SU-DHL-6 (cell line): ENCODE measurements around the gene TCL1A.
A peak's percentile ranks its signal among the peaks of the same experiment; 100 is the strongest.

Experiments
- H2AFZ ChIP-seq: fragments of 200-600 bp; sonication (generic); 2 replicates; pipeline ENCODE4 v1.6.1; 2014; ENCODE audit warnings: low read depth, mild to moderate bottlenecking, moderate library complexity, mixed read lengths, antibody characterized with exemption, low read length; ENCODE audit not compliant: severe bottlenecking
- H3F3A ChIP-seq: fragments of 200-600 bp; shearing (Covaris generic); 2 replicates; pipeline ENCODE4 v1.6.0; 2016; ENCODE audit warnings: antibody characterized with exemption, mild to moderate bottlenecking; ENCODE audit not compliant: insufficient read depth
- H3K27ac ChIP-seq: fragments of 200-600 bp; sonication (generic); 2 replicates; pipeline ENCODE4 v1.5.1; 2016; ENCODE audit warnings: low read depth, mild to moderate bottlenecking, low read length, moderate library complexity, mixed read lengths
- H3K27me3 ChIP-seq: fragments of 200-600 bp; sonication (generic), shearing (Covaris generic); 2 replicates; pipeline ENCODE4 v1.6.0; 2014; ENCODE audit warnings: mild to moderate bottlenecking, low read length
- H3K36me3 ChIP-seq: fragments of 200-600 bp; sonication (generic); 2 replicates; pipeline ENCODE4 v1.6.1; 2014; ENCODE audit warnings: mild to moderate bottlenecking, low read length, mixed read lengths
- H3K4me2 ChIP-seq: fragments of 300-600, 200-600 bp; shearing (Covaris generic), sonication (generic); 2 replicates; pipeline ENCODE4 v1.6.0; 2014; ENCODE audit warnings: low read length, low read depth, mild to moderate bottlenecking; ENCODE audit not compliant: poor library complexity, severe bottlenecking
- H3K4me3 ChIP-seq: fragments of 200-600 bp; sonication (generic); 2 replicates; pipeline ENCODE4 v1.5.1; 2014; ENCODE audit warnings: antibody characterized with exemption, low read length, mild to moderate bottlenecking, mixed read lengths; ENCODE audit not compliant: insufficient read depth, poor library complexity, severe bottlenecking
- H3K79me2 ChIP-seq: fragments of 200-600 bp; sonication (generic); 2 replicates; pipeline ENCODE4 v1.6.1; 2014; ENCODE audit warnings: mild to moderate bottlenecking, low read length, moderate library complexity; ENCODE audit not compliant: insufficient read depth
- H3K9ac ChIP-seq: fragments of 200-600 bp; sonication (generic); 2 replicates; pipeline ENCODE4 v1.7.0; 2014; ENCODE audit warnings: mild to moderate bottlenecking, low read length
- H3K9me2 ChIP-seq: fragments of 200-600 bp; sonication (generic); replicated peaks from 2 replicates; pipeline ENCODE4 v1.6.1; 2014; ENCODE audit warnings: low read length; ENCODE audit not compliant: insufficient read depth
- H3K9me3 ChIP-seq: fragments of 200-600 bp; sonication (generic); 2 replicates; pipeline ENCODE4 v1.6.1; 2014; ENCODE audit warnings: low read length, mixed read lengths; ENCODE audit not compliant: insufficient read depth
- H4K20me1 ChIP-seq: fragments of 200-600 bp; sonication (generic); 2 replicates; pipeline ENCODE4 v1.6.1; 2014; ENCODE audit warnings: low read depth, mild to moderate bottlenecking, antibody characterized with exemption, low read length, moderate library complexity, mixed read lengths
- CTCF ChIP-seq: fragments of 200-600 bp; sonication (generic); IDR thresholded peaks from one replicate; pipeline ENCODE4 v1.5.1; 2017; ENCODE audit warnings: antibody characterized with exemption, mild to moderate bottlenecking, low read length, moderate library complexity; ENCODE audit not compliant: insufficient read depth, poor library complexity, severe bottlenecking
- EZH2phosphoT487 ChIP-seq: fragments of 200-600 bp; sonication (generic), shearing (Covaris generic); conservative IDR thresholded peaks from 2 replicates; pipeline ENCODE4 v1.6.1; 2018; ENCODE audit warnings: mild to moderate bottlenecking, antibody characterized with exemption, low read length, moderate library complexity, mixed read lengths

TCL1A gene

DNA sequence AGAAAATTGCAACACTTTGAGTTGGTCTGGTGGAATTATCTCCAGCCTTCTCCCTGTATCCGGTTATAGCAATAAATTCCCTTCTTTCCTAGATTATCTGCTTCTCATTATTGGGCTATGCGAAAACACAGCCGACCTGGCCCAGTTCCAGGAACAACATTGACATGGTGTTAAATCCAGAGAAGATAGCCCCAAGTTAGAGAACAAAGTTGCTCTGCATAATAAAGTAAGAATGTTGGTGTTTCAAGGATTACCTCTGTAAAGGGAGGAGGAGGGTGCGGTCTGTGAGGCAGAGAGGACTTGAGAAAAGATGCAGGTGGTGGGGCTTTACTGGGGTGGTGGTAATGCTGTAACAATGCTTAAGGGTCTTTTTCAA, 12.1 kb downstream of the TCL1A start:
- H2AFZ ChIP-seq = no peak overlapping the region
- no peak overlapping the region for H3K4me3 ChIP-seq
- no peaks in the 10 kb centered on the region for H3K79me2 ChIP-seq
- TF ChIP-seq EZH2phosphoT487 (no peak), CTCF (no peak)
- H3K4me2 ChIP-seq = no peak overlapping the region
- H3K9me3 ChIP-seq = no peaks in the 10 kb centered on the region
- no peaks in the 10 kb centered on the region for H3K27me3 ChIP-seq
- no peaks in the 10 kb centered on the region for H4K20me1 ChIP-seq
- H3K36me3 ChIP-seq = no peaks in the 10 kb centered on the region
- peaks cover 66% of the 10 kb centered on the region for H3F3A ChIP-seq
- H3K9ac ChIP-seq = no peak overlapping the region
- H3K9me2 ChIP-seq = no peaks in the 10 kb centered on the region
- no peak overlapping the region for H3K27ac ChIP-seq

GRCh38 chr14:95700221-95700976, 13.5 kb downstream of the TCL1A start:
- Histone ChIP-seq H3K9ac (no peak overlapping the region), H3K27me3 (no peaks in the 10 kb centered on the region), H3K4me3 (no peak overlapping the region), H3K27ac (peak overlapping the region; percentile 91), H3K36me3 (no peaks in the 10 kb centered on the region), H4K20me1 (no peaks in the 10 kb centered on the region), H2AFZ (no peak overlapping the region), H3K4me2 (no peak overlapping the region), H3K9me3 (no peaks in the 10 kb centered on the region), H3K79me2 (no peaks in the 10 kb centered on the region), H3K9me2 (no peaks in the 10 kb centered on the region), H3F3A (peaks cover 74% of the 10 kb centered on the region)
- TF ChIP-seq CTCF = no peak
- no peak for TF ChIP-seq EZH2phosphoT487

DNA sequence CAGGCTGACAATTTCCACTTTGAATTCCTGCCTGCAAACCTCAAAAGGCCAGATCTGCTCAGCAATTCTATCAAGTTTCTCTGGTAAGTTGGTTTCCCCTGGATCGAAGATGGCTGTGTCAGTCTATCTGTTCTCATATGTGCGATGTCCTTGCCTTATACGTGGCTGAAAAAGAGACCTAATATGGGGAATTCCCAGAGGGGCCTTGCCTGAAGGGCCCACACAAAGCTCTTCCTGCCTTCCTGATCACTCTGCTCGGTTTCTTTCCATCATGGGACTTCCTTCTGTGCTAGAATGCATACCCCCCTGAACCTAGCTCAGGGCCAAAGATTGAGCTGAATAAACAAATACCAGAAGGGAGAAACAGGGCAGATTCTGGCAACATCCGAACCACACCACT, 14.5 kb downstream of the TCL1A start:
- H3K27ac ChIP-seq = peak overlapping the region; percentile 91
- H4K20me1 ChIP-seq = no peaks in the 10 kb centered on the region
- no peak overlapping the region for H3K4me3 ChIP-seq
- H2AFZ ChIP-seq = peak overlapping the region; percentile 42
- peaks cover 67% of the 10 kb centered on the region for H3F3A ChIP-seq
- no peaks in the 10 kb centered on the region for H3K36me3 ChIP-seq
- no peaks in the 10 kb centered on the region for H3K9me3 ChIP-seq
- no peaks in the 10 kb centered on the region for H3K27me3 ChIP-seq
- peak overlapping the region; percentile 42 for H3K9ac ChIP-seq
- H3K4me2 ChIP-seq = peak overlapping the region; percentile 64
- no peaks in the 10 kb centered on the region for H3K9me2 ChIP-seq
- no peaks in the 10 kb centered on the region for H3K79me2 ChIP-seq
- TF ChIP-seq EZH2phosphoT487 (no peak), CTCF (no peak)
